HEK293 (cell line): ENCODE measurements around the gene EEF1A2.

ENCODE experiments used
- ZFP37 ChIP-seq: fragments of 450-650 bp; formaldehyde crosslinking; IDR thresholded peaks from 2 replicates; pipeline ENCODE4 v1.5.1; 2016; ENCODE audit warnings: missing biosample characterization, missing genetic modification characterization
- TF ChIP-seq, protein P1 (sequence below): fragments of 450-650 bp; formaldehyde crosslinking; IDR thresholded peaks from 2 replicates; pipeline ENCODE4 v1.5.1; 2016; ENCODE audit warnings: missing biosample characterization, missing genetic modification characterization

GRCh38 chr20:63494420-63495166, 4.3 kb downstream of the EEF1A2 start:
- TF ChIP-seq, protein P1, sequence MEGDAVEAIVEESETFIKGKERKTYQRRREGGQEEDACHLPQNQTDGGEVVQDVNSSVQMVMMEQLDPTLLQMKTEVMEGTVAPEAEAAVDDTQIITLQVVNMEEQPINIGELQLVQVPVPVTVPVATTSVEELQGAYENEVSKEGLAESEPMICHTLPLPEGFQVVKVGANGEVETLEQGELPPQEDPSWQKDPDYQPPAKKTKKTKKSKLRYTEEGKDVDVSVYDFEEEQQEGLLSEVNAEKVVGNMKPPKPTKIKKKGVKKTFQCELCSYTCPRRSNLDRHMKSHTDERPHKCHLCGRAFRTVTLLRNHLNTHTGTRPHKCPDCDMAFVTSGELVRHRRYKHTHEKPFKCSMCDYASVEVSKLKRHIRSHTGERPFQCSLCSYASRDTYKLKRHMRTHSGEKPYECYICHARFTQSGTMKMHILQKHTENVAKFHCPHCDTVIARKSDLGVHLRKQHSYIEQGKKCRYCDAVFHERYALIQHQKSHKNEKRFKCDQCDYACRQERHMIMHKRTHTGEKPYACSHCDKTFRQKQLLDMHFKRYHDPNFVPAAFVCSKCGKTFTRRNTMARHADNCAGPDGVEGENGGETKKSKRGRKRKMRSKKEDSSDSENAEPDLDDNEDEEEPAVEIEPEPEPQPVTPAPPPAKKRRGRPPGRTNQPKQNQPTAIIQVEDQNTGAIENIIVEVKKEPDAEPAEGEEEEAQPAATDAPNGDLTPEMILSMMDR (tag by site-specific recombination), result no peak
- TF ChIP-seq ZFP37 (tag by site-specific recombination), result no peak
